ENCODE measurements around the gene TPPP3.
A peak's percentile ranks its signal among the peaks of the same experiment; 100 is the strongest.

TPPP3 gene

DNA sequence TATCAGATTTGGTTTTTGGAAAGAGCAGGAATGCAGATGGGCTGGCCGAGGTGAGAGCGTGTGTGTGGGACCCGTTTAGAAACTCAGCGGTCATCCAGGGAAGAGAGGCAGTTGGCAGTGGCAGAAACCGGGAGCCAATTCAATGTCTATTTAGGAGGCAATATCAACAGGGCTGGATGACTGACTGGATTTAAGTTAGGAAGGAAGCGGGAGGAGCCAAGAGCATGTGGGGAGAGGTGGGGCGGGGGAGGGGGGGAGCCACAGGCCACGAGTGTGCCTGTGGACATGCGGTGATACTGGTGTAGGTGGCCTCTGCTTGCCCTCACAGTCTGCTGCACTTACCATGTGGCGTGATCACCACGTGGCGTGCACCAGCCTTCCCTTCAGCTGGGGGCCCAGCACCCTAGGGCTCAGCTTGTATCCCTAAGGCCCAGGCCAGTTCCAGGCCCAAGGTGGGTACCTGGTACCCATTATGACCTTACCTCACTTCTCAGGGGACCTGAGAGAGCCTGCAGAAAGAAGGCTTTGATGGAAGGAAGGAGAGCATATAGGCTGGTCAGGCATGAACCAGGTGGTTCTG, 10.8 kb upstream of the TPPP3 start:
- no peak for DNase-seq

DNA sequence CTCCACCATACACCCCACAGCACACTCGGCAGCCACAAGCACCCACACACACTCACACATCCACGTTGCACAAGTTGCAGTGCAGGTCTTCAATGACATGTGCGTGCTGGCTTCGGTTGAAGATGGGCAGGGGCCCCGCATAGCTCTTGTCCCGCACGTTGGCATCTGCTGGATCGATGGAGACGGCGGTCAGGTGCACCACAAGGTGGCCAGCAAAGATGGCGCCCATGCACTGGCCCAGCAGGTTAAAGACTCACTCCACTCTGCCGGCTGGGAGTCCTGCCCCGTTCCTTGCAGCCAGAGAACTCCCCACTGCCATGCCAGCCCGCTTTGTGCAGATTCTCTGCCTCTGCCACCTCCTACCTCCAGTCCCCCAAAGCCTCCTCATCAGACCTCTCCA, 7.6 kb upstream of the TPPP3 start:
- no peak for DNase-seq

- peak; percentile 50 for DNase-seq
Observed at GRCh38 chr16:67399749-67400704, 6.7 kb upstream of the TPPP3 start.

DNA sequence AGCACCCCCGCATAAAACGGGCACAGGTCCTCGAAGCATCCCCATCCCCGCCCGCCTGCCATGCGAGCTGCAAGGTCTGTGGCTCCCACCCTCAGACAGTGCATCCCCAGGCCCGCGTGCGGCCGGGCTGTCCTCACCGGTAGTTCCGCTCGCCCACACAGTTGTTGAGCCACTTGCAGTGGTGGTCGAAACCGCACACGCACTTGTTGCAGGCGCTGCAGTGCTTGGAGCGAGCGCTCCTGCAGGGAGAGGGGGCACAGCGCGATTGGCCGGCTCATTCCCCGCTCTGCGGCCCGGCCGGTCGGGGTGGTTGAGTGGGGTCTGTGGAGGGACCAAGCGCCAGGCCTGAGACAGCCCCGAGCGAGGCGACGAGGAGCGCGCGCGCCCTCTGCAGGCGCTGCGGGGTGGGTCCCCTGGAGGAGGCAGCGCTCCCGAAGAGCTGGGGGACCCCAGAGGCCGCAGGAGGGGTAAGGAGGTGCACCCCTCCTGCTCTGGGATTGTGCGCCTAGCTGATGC, 6.0 kb upstream of the TPPP3 start:
- no peak for DNase-seq

DNA sequence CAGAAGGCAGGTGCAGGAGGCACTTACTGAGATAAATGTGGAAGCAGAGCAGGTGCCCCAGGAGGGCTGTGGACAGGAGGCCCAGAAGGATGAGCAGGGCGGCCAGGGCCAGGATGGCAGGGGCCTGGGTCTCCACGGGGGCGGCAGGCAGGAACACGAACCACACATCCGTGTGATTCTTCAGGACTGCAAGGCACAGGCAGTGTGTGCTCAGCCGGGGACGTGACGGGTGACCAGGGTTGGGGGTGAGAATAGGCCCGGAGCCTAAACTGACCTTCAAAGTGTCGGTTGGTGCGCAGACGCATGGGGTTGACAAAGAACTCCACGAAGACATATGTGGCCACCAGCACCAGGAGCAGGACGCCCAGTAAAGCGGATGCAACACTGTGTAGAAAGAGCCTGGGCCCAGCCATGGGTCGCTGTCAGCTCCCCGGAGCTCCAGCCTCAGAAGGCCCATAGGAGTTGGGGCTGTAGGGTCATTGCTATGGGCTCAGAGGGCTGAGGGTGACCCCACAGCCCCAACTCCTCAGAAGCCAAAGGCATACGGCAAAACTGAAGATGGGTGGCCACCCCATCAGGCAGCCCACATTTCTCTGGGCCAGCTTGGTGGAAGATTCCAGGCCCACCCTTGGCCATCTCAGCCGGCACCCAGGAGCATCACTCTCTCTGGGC, 5.4 kb upstream of the TPPP3 start:
- DNase-seq, result no peak

DNA sequence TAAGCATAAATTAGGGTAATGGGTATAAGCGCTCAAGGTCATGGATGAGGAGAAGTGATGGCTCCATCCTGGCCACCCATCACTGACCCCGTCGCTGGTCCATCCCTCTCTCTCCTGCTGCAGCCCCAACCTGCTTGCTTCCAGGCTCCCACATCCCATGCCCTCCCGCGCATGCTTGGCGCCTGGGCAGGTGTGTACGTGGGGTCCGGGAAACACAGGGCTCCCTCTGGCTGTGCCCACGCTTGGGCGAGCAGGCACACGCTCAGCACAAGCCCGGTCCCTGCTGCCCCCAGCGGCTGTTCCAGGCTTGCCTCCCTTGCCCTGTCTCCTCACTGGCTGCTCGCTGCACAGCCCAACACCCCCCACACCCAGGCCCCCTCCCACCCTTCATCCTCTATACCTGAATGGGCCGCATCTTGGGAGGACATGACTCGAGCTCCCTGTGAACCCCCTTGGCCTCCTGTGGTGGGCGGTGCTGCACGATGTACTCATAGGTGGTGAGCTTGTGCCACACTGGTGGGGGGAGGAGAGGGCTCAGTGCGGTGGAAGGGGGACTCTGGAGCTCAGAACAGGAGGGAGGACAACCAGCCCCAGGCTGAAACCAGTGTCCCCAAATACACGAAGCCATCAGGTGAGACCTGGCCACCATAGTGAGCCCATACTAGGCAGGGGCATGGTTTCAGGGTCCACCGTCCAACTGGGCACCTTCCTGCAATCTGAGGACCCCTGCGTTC, 4.7 kb upstream of the TPPP3 start:
- DNase-seq, result peak; percentile 60

DNA sequence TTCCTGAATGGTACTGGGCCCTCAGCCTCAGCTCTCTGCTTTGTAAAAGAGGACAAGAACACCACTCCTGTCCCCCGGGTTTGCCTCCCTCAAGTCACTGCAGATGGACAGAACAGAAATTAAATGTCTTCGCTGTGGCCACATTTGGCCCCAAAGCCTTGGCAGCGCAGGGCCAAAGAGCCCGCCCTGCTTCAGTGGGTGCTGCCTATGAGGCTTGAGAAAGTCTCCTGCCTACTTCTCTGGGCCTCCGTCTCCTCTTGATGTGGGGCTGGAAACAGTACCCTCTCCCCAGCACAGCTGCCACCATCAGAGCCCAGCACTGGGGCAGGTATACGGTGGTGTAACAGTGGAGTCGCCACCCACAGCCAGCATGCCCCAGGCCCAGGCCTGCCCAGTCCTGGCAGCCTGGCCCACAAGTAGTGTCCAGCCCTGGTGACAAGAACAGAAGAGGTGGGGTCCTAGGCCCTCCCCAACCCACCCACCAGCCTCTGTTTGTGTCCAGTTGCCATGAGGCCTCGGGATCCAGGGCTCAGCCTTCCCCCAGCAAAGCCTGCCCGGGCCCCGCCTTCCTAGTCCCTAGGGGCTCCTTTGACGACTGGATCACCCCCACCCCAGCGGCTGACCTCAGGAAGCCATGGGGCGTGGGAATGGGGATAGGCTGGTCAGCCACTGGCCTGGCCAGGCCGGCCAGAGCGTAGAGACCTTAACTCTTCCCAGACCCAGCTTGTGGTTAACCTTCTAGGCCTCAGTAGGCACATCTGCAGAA, 3.9 kb upstream of the TPPP3 start:
- no peak for DNase-seq

- peak; percentile 95 for DNase-seq
Observed at GRCh38 chr16:67396159-67397035, 3.1 kb upstream of the TPPP3 start.

DNA sequence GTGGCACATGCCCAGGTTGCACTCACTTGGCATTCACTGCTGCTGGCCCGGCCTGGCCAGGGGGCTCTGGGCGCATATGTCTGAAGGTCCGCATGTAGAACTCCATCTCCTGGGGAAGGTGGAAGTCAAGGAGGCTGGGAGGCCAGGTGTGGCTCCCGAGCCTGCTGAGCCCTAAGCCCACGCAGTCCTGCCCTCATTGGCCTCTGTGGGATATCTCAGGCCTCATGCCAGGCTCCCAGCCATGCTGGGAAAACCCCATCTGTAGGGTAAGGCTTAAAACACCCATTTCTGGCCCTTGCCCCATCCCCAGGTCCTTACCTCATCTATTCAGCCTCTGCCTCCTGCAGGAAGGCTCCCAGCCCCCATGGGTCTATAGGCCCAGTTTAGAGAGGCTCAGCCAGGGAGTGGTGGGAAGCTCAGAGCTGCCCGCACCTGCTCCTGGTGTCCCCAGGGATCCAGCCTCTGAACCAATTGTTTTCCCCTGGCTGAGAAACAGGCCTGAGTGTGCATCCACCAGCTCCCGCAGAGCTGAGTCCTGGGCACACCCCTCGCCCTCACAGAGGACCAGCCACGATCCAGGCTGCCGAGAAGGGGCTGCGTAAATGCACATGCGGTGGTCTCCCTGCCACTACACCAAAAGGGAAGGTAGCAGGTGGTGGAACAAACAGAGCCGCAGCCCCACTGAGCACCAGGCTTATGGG, 2.3 kb upstream of the TPPP3 start:
- peak; percentile 93 for DNase-seq

GRCh38 chr16:67395105-67395457, 1.8 kb upstream of the TPPP3 start:
- no peak for DNase-seq

DNA sequence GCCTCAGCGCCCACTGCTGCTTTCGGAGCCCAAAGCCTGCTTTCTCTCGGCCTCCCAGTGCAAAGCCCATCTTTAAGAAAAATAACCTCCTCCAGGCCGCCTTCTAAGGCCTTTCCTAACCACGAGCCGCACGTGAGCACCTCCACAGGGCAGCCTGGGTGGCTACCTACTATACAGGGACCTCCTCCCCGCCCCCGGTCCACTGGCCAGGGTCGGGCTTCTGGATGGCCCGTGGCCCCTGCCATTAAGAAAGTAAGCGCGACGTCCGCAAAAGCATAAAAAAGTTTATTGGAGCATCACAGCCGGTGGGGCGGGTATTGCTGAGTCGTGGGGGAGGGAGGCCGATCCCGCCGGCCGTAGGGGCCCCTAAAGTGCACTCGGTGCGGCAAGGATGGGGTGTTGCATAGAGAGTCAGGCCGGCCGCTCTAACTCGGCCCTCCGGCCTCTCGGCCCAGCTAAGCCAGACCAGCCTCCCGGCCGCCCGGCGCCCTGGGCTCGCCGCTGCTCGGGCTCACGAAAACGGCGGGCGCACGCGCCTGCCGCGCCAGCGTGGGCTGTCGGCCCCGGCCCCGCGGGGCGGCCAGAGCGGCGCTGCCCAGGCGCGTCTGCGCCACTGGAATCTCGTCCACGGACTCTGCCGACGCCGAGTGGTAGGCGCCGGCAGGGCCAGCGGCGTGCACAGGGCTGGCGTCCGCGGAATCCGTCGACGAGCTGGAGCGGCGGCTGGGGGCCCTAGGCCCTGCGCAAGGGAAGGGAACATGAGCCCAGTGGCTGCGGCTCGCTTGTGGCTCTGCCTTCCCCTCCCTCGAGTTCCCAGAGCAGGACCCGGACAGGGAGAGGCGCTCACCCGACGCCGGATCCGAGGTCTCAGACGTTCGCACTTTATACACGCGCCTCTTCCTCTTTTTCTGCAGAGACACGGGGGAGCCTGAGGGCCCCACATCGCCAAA, 1.1 kb upstream of the TPPP3 start:
- DNase-seq, result no peak

DNA sequence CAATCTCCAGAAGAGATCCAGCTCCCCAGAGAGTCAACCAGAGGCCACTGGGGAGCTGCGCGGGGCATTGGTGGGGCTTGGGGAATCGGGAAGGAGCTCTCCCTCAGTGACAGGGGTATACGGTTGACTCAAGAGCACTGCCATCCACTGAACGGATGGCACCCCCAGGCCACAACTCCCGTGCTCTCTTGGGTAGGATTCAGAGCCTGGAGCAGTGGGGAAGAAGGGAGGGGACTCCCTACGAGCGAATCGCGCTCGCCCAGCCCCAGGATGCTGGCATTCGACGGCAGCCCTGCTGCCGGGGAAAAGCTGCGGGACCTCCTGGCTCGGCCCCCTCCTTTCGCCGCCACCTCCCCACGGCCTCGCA, 473 bp upstream of the TPPP3 start:
- DNase-seq, result no peak

GRCh38 chr16:67392301-67393059, 818 bp downstream of the TPPP3 start:
- no peak for DNase-seq

DNA sequence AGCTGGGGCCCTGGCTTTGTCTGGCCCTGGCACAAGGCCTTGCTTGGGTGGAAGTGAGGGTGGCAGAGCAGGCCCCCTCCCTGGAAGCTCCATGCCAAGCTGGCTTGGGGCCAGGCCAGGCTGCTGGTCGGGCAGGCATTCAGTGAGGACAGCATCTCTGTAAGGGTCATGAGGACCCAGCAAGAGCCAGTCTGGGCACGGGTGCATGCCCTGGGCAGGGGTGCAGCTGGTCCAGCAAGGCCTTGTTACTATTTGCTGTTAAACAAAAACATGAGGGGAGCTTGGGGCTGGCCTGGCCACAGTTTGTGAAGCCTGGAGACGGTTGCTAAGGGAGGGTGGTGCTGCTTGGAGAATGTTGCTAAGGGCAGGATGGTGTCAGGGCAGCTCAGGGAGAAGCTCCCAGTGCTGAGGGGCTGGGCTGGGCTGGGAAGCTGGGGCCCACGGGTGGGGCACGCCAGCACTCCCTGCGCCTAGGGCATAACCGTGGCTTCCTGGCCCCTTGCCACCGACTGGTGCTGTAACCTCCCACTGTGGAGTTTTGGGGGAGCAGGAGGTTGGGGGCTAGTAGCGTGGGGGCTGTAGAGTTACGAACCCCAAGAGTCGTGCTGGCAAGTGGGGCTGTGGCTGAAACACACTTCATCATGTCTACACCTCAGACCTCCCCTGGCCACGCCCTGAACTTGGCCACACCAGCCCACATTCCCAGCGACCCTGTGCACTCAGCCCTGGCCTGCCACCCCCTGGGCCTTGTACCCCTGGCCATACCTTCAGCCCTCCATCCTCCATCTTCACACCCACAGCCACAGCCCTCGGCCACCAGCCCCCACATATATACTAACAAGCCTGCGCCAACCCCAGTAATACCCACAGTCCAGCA, 1.6 kb downstream of the TPPP3 start:
- peak; percentile 16 for DNase-seq

- no peak for DNase-seq
Observed at GRCh38 chr16:67390816-67391423, 2.4 kb downstream of the TPPP3 start.

GRCh38 chr16:67389911-67390815, 3.1 kb downstream of the TPPP3 start:
- no peak for DNase-seq
